ENCODE measurements around the gene NBPF4. TPM values are rescaled to one million over a fixed set of nuclear protein-coding genes. Genes with fewer than 3 reads are reported as not detected.
"Not testable (repeated sequence)": the region's sequence is repeated elsewhere in the genome, so short reads cannot be mapped to it uniquely, and the experiment has no call there.

Gene NBPF4
- total RNA-seq, 1 donor = not detected

DNA sequence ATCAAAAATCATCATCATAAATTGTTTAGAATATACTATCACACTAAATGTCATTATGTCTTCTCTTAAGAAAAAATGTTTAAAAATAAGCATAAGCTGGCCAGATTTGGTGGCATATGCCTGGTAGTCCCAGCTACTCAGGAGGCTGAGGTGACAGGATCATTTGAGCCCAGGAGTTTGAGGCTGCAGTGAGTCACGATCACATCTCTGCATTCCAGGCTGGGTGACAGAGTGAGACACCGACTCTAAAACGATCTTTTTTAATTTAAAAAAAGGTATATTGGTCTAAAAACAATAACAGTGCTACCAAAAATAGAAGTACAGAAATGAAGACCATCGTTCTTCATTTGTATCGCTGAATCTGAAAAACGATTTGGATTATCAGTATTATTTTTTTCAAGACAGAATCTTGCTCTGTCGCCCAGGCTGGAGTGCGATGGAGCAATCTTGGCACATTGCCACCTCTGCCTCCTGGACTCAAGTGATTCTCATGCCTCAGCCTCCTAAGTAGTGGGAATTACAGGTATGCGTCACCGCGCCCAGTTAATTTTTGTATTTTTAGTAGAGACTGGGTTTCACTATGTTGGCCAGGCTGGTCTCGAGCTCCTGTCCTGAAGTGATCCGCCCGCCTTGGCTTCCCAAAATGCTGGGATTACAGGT, 26.2 kb downstream of the NBPF4 start:
- not testable (repeated sequence) for H3K9me3 ChIP-seq (ENCODE audit: low read depth, low read length); H3K4me1 ChIP-seq (ENCODE audit: insufficient read depth, low read length); H3K4me3 ChIP-seq (ENCODE audit: low read length); H3K27me3 ChIP-seq (ENCODE audit: insufficient read depth, low read length)

DNA sequence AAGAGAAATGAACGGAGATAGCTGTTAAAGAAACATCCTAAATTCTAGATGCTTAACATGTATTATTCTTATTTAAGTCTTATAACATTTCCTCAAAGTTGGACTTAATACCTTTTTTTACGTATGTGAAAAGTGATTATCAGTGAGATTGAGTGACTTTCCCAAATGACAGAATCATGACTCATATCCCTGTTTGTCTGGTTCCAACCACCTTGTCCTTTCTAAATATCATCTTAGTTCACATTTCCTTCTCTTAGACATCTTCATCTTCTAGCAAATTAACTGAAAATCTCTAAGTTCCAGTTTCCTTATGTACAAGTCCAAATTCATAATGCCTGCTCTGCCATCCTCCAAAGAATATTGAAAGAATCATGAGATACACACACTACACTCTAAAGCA, 26.9 kb downstream of the NBPF4 start:
- H3K27me3 ChIP-seq (ENCODE audit: insufficient read depth, low read length); H3K4me1 ChIP-seq (ENCODE audit: insufficient read depth, low read length); H3K4me3 ChIP-seq (ENCODE audit: low read length): not testable (repeated sequence)

DNA sequence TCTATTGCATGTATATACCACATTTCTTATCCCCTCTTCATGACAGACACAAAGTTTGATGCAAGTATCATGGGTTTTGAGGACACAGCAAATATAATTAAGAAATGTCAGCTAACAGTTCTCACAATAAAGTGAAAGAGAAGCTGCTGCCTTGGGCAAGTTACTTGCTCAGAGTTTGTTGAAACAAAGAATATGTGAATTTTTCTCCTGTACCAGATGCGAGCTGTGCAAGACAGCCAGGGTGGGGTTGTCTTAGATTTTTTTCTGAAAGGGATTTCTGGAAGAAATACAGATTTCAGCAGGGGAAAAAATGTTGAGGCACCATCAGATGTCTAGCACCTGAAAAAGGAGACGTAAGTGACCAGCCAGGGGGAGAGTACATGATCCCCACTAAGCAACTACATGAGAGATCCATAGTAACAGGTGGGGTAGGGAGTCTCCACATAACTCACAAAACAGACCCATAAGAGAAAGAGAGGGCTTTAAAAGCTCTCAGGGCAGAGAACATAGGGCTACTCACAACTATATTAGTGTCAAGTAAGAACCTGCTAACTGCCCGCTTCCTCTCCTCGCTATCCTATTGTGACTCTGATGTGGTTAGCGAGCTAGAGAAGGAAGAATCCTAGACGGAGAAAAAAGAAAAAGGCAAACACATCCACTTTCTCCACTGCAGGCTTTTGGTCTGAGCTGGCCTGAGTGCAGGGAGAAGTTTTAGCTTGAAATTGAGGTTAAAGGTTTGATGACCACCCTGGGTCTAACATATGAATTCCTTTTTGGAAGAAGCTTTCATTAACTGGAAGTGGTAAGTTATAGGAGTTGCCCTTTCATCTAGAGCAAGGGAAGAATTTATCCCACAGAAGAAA, 27.6 kb downstream of the NBPF4 start:
- not testable (repeated sequence) for H3K4me3 ChIP-seq (ENCODE audit: low read length); H3K9me3 ChIP-seq (ENCODE audit: low read depth, low read length); H3K27me3 ChIP-seq (ENCODE audit: insufficient read depth, low read length); H3K4me1 ChIP-seq (ENCODE audit: insufficient read depth, low read length)

More for the DNA sequence above, 26.9 kb downstream of the NBPF4 start:
- H3K9me3 ChIP-seq (ENCODE audit: low read depth, low read length) = not testable (repeated sequence)

DNA sequence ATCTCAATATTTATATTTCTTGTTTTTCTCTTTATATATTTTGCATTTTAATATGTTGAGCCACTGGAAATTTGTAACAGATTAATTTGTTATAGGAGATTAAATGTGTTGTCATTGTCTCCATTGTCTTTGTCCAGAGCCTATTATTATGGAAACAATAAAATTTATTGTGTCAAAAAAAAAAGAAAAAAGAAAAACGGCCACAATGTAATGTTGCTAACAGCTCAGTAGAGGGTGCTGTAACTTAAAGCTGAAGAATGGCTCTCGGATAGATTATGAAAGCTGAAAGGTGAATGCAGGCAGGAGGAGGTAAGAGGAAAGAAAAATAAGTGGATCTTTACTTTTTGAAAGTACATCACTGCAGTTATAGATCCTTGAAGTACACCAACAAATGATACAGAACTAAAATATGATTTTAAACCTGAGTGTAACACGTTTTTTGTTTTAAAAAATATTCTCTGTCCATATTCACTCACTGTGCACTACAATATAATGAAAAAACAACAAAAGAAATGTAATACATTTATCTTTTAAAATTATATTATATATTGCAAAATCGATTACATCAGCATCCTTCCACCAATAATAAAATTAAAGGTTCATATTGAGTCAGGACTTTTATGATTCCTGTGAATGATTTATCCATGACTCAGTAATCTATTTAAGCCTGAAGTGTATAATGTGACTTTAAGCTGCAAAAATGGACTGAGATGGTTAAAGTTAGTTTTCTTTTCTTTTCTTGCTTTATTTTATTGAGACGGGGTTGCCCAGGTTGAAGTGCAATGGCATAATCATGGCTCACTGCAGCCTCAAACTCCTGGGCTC, 29.0 kb downstream of the NBPF4 start:
- not testable (repeated sequence) for H3K4me3 ChIP-seq (ENCODE audit: low read length); H3K9me3 ChIP-seq (ENCODE audit: low read depth, low read length); H3K27me3 ChIP-seq (ENCODE audit: insufficient read depth, low read length); H3K4me1 ChIP-seq (ENCODE audit: insufficient read depth, low read length)

DNA sequence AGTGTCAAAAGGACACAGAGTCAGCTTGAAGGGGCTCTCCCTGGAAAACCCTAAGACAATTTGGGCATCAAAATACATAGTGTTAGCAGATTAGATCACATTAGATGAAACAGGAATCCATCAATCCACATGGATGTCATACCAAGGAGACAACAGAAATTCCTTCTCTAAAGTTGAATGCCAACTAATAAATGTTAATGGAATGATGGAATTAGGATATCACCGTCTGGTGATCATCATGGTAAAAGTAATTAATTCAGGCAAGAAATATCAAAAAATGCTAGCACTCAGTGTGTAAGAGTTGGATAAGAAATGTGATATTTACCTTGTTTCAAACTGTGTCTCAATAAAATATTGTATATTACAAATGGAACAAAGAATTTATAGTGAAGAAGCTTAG, 32.9 kb downstream of the NBPF4 start:
- Histone ChIP-seq H3K9me3 (ENCODE audit: low read depth, low read length) (no peaks in the 10 kb centered on the region), H3K4me1 (ENCODE audit: insufficient read depth, low read length) (no peaks in the 10 kb centered on the region), H3K4me3 (ENCODE audit: low read length) (no peak overlapping the region), H3K27me3 (ENCODE audit: insufficient read depth, low read length) (peaks cover 5% of the 10 kb centered on the region)

DNA sequence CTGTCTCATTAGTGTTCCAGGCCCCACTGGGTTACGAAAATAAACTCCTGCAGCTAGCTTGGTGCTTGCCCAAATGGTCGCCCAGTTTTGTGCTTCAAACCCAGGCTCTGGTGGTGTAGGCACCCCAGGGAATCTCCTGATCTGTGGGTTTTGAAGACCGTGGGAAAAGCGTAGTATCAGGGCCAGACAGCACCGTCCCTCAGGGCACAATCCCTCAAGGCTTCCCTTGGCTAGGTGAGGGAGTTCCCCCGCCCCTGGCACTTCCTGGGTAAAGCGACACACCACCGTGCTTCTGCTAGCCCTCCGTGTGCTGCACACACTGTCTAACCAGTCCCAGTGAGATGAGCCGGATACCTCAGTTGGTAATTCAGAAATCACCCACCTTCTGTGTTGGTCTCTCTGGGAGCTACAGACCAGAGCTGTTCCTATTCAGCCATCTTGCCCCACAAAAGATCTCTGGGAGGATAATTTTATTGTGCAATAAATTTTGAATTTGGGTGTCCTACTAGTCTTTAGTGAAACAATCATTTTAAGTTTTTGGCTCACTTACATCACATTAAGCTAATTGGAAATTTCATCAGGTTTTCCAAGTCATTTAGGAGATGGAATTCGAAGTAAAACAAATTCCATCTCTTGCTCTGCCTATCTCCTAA, 34.3 kb downstream of the NBPF4 start:
- H3K27me3 ChIP-seq (ENCODE audit: insufficient read depth, low read length) = peaks cover 5% of the 10 kb centered on the region
- no peaks in the 10 kb centered on the region for H3K4me1 ChIP-seq (ENCODE audit: insufficient read depth, low read length)
- H3K4me3 ChIP-seq (ENCODE audit: low read length) = no peak overlapping the region
- no peaks in the 10 kb centered on the region for H3K9me3 ChIP-seq (ENCODE audit: low read depth, low read length)

DNA sequence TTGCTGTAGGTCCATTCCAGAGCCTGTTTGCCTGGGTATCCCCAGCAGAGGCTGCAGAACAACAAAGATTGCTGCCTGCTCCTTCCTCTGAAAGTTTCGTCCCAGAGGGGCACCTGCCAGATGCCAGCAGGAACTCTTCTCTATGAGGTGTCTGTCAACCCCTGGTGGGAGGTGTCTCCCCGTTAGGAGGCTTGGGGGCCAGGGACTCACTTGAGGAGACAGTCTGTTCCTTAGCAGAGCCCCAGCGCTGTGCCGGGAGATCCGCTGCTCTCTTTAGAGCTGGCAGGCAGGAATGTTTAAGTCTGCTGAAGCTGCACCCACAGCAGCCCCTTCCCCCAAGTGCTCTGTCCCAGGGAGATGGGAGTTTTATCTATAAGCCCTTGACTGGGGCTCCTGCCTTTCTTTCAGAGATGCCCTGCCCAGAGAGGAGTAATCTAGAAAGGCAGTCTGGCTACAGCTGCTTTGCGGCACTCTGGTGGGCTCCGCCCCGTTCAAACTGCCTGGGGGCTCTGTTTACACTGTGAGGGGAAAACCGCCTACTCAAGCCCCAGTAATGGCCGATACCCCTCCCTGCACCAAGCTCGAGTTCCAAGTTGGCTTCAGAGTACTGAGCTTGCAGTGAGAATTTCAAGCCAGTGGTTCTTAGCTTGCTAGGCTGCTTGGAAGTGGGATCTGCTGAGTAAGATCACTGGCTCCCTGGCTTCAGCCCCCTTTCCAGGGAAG, 35.0 kb downstream of the NBPF4 start:
- Histone ChIP-seq H3K4me1 (ENCODE audit: insufficient read depth, low read length) (no peaks in the 10 kb centered on the region), H3K27me3 (ENCODE audit: insufficient read depth, low read length) (peaks cover 5% of the 10 kb centered on the region), H3K4me3 (ENCODE audit: low read length) (no peak overlapping the region), H3K9me3 (ENCODE audit: low read depth, low read length) (no peaks in the 10 kb centered on the region)

- peaks cover 18% of the 10 kb centered on the region for H3K4me1 ChIP-seq (ENCODE audit: insufficient read depth, low read length)
- H3K27me3 ChIP-seq (ENCODE audit: insufficient read depth, low read length) = not testable (repeated sequence)
These were observed 40.3 kb downstream of the NBPF4 start for GRCh38 chr1:108203582-108203981.

GRCh38 chr1:108201687-108202086, 42.2 kb downstream of the NBPF4 start:
- peaks cover 27% of the 10 kb centered on the region for H3K4me1 ChIP-seq (ENCODE audit: insufficient read depth, low read length)
- H3K9me3 ChIP-seq (ENCODE audit: low read depth, low read length) = no peaks in the 10 kb centered on the region
- H3K4me3 ChIP-seq (ENCODE audit: low read length) = no peak overlapping the region
- H3K27me3 ChIP-seq (ENCODE audit: insufficient read depth, low read length) = no peaks in the 10 kb centered on the region

More at GRCh38 chr1:108203582-108203981, 40.3 kb downstream of the NBPF4 start:
- H3K9me3 ChIP-seq (ENCODE audit: low read depth, low read length); H3K4me3 ChIP-seq (ENCODE audit: low read length): not testable (repeated sequence)

DNA sequence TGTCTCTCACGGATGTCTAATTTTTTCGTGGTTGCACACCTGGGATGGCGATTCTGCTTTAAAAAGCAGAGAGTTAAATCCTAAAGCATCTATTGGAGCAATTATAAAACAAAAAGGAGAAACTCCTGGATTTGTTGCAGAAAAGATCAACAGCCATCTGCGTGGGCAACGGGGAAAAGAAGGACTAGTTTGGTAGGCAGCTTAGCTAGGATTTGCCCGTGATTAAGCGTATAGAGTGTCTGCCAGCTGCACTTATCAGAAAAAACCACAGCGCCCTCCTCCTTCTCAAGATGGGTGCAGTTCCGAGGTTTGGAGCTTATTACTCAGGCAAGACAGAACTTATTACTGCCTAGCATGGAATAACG, 43.2 kb downstream of the NBPF4 start:
- Histone ChIP-seq H3K9me3 (ENCODE audit: low read depth, low read length) (no peaks in the 10 kb centered on the region), H3K27me3 (ENCODE audit: insufficient read depth, low read length) (no peaks in the 10 kb centered on the region)

GRCh38 chr1:108199781-108200686, 43.8 kb downstream of the NBPF4 start, which contains the start of gene SLC25A24:
TSS of gene SLC25A24 (minus strand) at chr1:108200343. CDS start at chr1:108200138, 205 bp downstream.
- peak within 1 kb of the TSS; percentile 79 for H3K4me3 ChIP-seq (ENCODE audit: low read length)
- H3K4me1 ChIP-seq (ENCODE audit: insufficient read depth, low read length) = peaks cover 27% of the 10 kb centered on the region

More for the DNA sequence above, 43.2 kb downstream of the NBPF4 start:
- Histone ChIP-seq H3K4me3 (ENCODE audit: low read length) (peak overlapping the region; percentile 79), H3K4me1 (ENCODE audit: insufficient read depth, low read length) (peaks cover 27% of the 10 kb centered on the region)

GRCh38 chr1:108199201-108199691, 44.6 kb downstream of the NBPF4 start:
- H3K9me3 ChIP-seq (ENCODE audit: low read depth, low read length) = no peaks in the 10 kb centered on the region
- H3K4me3 ChIP-seq (ENCODE audit: low read length) = peak overlapping the region; percentile 79
- no peaks in the 10 kb centered on the region for H3K27me3 ChIP-seq (ENCODE audit: insufficient read depth, low read length)
- H3K4me1 ChIP-seq (ENCODE audit: insufficient read depth, low read length) = peaks cover 27% of the 10 kb centered on the region

More at GRCh38 chr1:108199781-108200686, 43.8 kb downstream of the NBPF4 start, which contains the start of gene SLC25A24:
- Histone ChIP-seq H3K27me3 (ENCODE audit: insufficient read depth, low read length) (no peaks in the 10 kb centered on the region), H3K9me3 (ENCODE audit: low read depth, low read length) (no peaks in the 10 kb centered on the region)

- H3K27me3 ChIP-seq (ENCODE audit: insufficient read depth, low read length) = no peaks in the 10 kb centered on the region
These were observed 49.8 kb downstream of the NBPF4 start for GRCh38 chr1:108194051-108194450.

More at GRCh38 chr1:108194051-108194450, 49.8 kb downstream of the NBPF4 start:
- Histone ChIP-seq H3K4me1 (ENCODE audit: insufficient read depth, low read length) (peaks cover 14% of the 10 kb centered on the region), H3K9me3 (ENCODE audit: low read depth, low read length) (no peaks in the 10 kb centered on the region), H3K4me3 (ENCODE audit: low read length) (no peak overlapping the region)

Data from mononuclear cell (primary cell).